HG02870 (cell line): ENCODE data around the gene STXBP6.
"Not testable (repeated sequence)": the region's sequence is repeated elsewhere in the genome, so short reads cannot be mapped to it uniquely, and the experiment has no call there.

ENCODE experiments used
- ATAC-seq: cut with Tn5 transposase; IDR thresholded peaks from one replicate; pipeline ENCODE4 v1.9.1; 2021; ENCODE audit warnings: mild to moderate bottlenecking, moderate library complexity; ENCODE audit not compliant: unreplicated experiment

STXBP6 gene

DNA sequence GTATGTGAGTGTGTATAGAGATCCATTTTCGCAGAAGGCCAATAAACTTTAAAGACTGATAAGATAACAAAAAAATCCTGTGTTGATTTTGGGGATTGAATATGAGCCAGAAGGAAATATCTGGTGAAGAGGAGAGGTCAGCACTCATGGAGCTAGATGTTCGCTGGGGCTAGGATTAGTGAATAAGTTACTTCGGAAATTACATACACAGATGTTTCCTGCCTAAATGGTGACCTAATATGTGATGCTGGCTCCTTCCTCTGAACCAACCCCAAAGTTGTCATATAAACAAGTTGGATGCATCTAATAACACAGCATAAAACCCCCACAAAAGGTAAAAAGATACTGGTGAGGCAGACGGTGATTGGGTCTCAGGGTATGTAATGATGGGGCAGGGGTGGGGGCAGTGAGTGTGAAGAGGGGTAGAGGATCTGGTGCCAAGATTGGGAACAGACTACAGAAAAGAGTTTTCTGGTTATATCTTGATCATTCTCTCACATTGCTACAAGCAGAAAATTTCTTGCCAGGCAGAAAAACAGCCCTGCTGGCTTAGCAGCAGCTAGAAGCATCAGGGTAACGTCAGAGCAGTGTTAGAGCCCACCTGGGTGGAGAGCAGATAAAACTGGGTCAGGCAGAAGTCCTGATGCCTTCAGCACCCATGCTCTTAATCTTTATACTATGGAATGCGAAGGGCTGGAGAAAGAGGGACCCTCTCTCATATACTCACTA, 275.6 kb downstream of the STXBP6 start:
- no peak for ATAC-seq

DNA sequence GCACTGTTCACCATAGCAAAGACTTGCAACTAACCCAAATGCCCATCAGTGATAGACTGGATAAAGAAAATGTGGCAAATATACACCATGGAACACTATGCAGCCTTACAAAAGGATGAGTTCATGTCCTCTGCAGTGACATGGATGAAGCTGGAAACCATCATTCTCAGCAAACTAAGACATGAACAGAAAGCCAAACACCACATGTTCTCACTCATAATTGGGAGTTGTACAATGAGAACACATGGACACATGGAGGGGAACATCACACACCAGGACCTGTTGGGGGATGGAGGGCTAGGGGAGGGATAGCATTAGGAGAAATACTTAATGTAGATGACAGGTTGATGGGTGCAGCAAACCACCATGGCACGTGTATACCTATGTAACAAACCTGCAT, 276.4 kb downstream of the STXBP6 start:
- not testable (repeated sequence) for ATAC-seq

DNA sequence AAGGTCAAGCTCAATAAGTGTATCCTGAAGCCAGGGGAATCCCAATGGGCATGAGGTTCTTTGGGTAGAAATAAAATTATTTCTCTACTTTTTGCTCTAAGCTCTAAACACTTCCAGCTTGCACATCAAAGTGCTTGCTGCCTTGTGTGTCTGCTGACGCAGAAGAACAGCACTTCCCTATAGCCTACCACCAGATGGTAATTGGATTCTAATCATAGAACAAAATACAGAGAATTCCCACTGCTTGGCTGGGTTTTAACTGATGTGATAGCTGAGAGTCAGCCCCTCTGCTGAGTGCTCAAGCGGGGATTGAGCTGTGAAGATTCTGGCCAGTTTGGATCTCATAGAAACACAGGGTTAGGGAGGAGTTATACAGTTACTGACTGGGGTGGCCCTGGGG, 283.5 kb downstream of the STXBP6 start:
- ATAC-seq = no peak

DNA sequence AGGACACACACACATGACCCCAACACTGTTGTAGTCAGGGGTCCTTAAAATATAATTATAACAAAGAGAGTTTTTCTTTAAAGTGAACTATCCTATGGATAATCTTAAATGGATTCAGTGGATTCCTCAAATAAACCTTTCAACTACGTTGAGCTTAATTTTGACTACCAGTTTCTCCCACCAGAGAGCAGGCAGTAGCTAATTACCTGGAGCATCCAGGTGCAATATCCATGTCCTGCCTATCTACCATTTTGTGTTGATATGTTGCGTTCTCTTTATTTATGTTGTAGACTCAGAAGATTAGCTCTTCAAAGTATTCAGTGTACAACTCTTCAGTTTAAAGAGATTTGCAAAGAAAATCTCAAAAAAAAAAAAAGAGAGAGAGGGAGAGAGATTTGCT, 288.8 kb downstream of the STXBP6 start:
- no peak for ATAC-seq
